CD4-positive, CD25-positive, alpha-beta regulatory T cell (primary cell): ENCODE results near the gene RABGAP1L. TPM values are rescaled to one million over a fixed set of nuclear protein-coding genes. Genes with fewer than 3 reads are reported as not detected.
"Not testable (repeated sequence)": the region's sequence is repeated elsewhere in the genome, so short reads cannot be mapped to it uniquely, and the experiment has no call there.

Experiments used
- ATAC-seq, 2 donors: fragments of 150-1000 bp; cut with Tn5 transposase; one replicate each; pipeline ENCODE4 v1.10.0; 2021; ENCODE audit warnings: low read depth in 2 of 2, moderate number of reproducible peaks in 2 of 2, moderate library complexity in 1 of 2
- DNase-seq, 3 donors: peaks; one replicate each; pipeline versions ENCODE4 v3.0.0 to v3.0.0-alpha.2; 2012 to 2022; ENCODE audit warnings: mixed read lengths in 1 of 3
- H3K27ac ChIP-seq: one replicate; pipeline ENCODE4 v1.7.0; 2013; ENCODE audit warnings: mild to moderate bottlenecking, low read length; ENCODE audit not compliant: insufficient read depth, poor library complexity, severe bottlenecking
- H3K27me3 ChIP-seq: one replicate; pipeline ENCODE4 v1.7.0; 2013; ENCODE audit warnings: low read length; ENCODE audit not compliant: control insufficient read depth, insufficient read depth
- H3K36me3 ChIP-seq: one replicate; pipeline ENCODE4 v1.7.0; 2013; ENCODE audit warnings: mild to moderate bottlenecking, low read length, moderate library complexity; ENCODE audit not compliant: control insufficient read depth, insufficient read depth
- H3K4me1 ChIP-seq: 2 replicates; pipeline ENCODE4 v1.7.0; 2013; ENCODE audit warnings: mild to moderate bottlenecking, low read length; ENCODE audit not compliant: insufficient read depth, control insufficient read depth, poor library complexity, severe bottlenecking
- H3K4me3 ChIP-seq: one replicate; pipeline ENCODE4 v1.7.0; 2013; ENCODE audit warnings: low read depth, mild to moderate bottlenecking, low read length, moderate library complexity
- H3K9me3 ChIP-seq, 2 experiments: 1 replicate in 1 of 2; 2 replicates in 1 of 2; pipeline ENCODE4 v1.7.0; 2013; ENCODE audit warnings: low read length in 2 of 2, mild to moderate bottlenecking in 1 of 2, moderate library complexity in 1 of 2; ENCODE audit not compliant: control insufficient read depth in 2 of 2
- H3K27ac Mint-ChIP-seq, 3 donors: one replicate each; pipeline ENCODE4 v1.8.0; 2020 to 2022; ENCODE audit warnings: mild to moderate bottlenecking in 3 of 3, mixed read lengths in 3 of 3, moderate library complexity in 2 of 3
- H3K27me3 Mint-ChIP-seq: one replicate; pipeline ENCODE4 v1.8.0; 2022; ENCODE audit warnings: mild to moderate bottlenecking, mixed read lengths
- H3K36me3 Mint-ChIP-seq: one replicate; pipeline ENCODE4 v1.8.0; 2020; ENCODE audit warnings: mixed read lengths
- H3K4me1 Mint-ChIP-seq, 4 donors: one replicate each; pipeline ENCODE4 v1.8.0; 2020 to 2022; ENCODE audit warnings: mixed read lengths in 4 of 4, mild to moderate bottlenecking in 1 of 4
- H3K4me3 Mint-ChIP-seq, 4 donors: one replicate each; pipeline ENCODE4 v1.8.0; 2020 to 2022; ENCODE audit warnings: mild to moderate bottlenecking in 4 of 4, mixed read lengths in 4 of 4, moderate library complexity in 3 of 4
- H3K9me3 Mint-ChIP-seq, 7 donors: one replicate each; pipeline ENCODE4 v1.8.0; 2020 to 2022; ENCODE audit warnings: mixed read lengths in 7 of 7, mild to moderate bottlenecking in 3 of 7, moderate library complexity in 2 of 7
- polyA plus RNA-seq, 4 donors: library from polyadenylated mRNA; unstranded; fragments of 300-500 nt; fragmentation: Illumina TruSeq; gene quantifications; one replicate each; pipeline ENCODE4 v1.2.3, GENCODE V29; 2021
- total RNA-seq: library from RNA; stranded (reverse); gene quantifications from one replicate; pipeline ENCODE4 v1.2.3, GENCODE V29; 2022

The RABGAP1L gene
- total and polyA plus RNA-seq, 5 donors from 2014 or later = 69.7 to 118 (median 84.9) TPM

GRCh38 chr1:174693085-174693484 is 533.8 kb downstream of the RABGAP1L start:
- no peak overlapping the region for H3K27ac Mint-ChIP-seq
- no peaks in the 10 kb centered on the region for H3K9me3 ChIP-seq
- no peak overlapping the region for H3K27ac ChIP-seq
- no peaks in the 10 kb centered on the region for H3K4me1 ChIP-seq
- H3K27me3 Mint-ChIP-seq = no peaks in the 10 kb centered on the region
- H3K4me3 Mint-ChIP-seq = no peak overlapping the region
- DNase-seq (no peak), ATAC-seq (no peak)
- H3K36me3 ChIP-seq = no peaks in the 10 kb centered on the region
- H3K9me3 Mint-ChIP-seq = peaks cover 0 to 4% (median 0%) of the 10 kb centered on the region in 7 donors
- no peak overlapping the region for H3K4me3 ChIP-seq
- H3K4me1 Mint-ChIP-seq = peaks cover 0 to 7% (median 2%) of the 10 kb centered on the region in 4 donors
- H3K27me3 ChIP-seq = no peaks in the 10 kb centered on the region
- H3K36me3 Mint-ChIP-seq = peaks cover 6% of the 10 kb centered on the region

GRCh38 chr1:174693539-174693938 is 534.2 kb downstream of the RABGAP1L start:
- not testable (repeated sequence) for H3K27ac Mint-ChIP-seq, DNase-seq, H3K27ac ChIP-seq, H3K36me3 Mint-ChIP-seq, H3K27me3 Mint-ChIP-seq, H3K4me1 ChIP-seq, H3K4me1 Mint-ChIP-seq, H3K4me3 ChIP-seq, H3K36me3 ChIP-seq, ATAC-seq, H3K4me3 Mint-ChIP-seq, H3K9me3 Mint-ChIP-seq, H3K9me3 ChIP-seq, H3K27me3 ChIP-seq

GRCh38 chr1:174696026-174696821 is 536.9 kb downstream of the RABGAP1L start:
- H3K4me3 ChIP-seq = no peak overlapping the region
- Mint-ChIP-seq H3K9me3 (peaks cover 0 to 4% (median 0%) of the 10 kb centered on the region in 7 donors), H3K27me3 (no peaks in the 10 kb centered on the region), H3K36me3 (peaks cover 12% of the 10 kb centered on the region), H3K4me3 (no peak overlapping the region), H3K27ac (peak overlapping the region in 1 of 3 donors; percentile 11), H3K4me1 (peaks cover 3 to 13% (median 6%) of the 10 kb centered on the region in 4 donors)
- H3K27ac ChIP-seq = no peak overlapping the region
- no peaks in the 10 kb centered on the region for H3K27me3 ChIP-seq
- ATAC-seq (no peak), DNase-seq (no peak)
- H3K36me3 ChIP-seq = no peaks in the 10 kb centered on the region
- no peaks in the 10 kb centered on the region for H3K9me3 ChIP-seq
- no peaks in the 10 kb centered on the region for H3K4me1 ChIP-seq

GRCh38 chr1:174700314-174700713 is 541.0 kb downstream of the RABGAP1L start:
- H3K9me3 Mint-ChIP-seq = no peaks in the 10 kb centered on the region

GRCh38 chr1:174700775-174701174 is 541.5 kb downstream of the RABGAP1L start:
- no peaks in the 10 kb centered on the region for H3K27me3 Mint-ChIP-seq
- Histone ChIP-seq H3K27ac (no peak overlapping the region), H3K36me3 (peaks cover 4% of the 10 kb centered on the region), H3K9me3 (no peaks in the 10 kb centered on the region), H3K27me3 (no peaks in the 10 kb centered on the region), H3K4me3 (no peak overlapping the region), H3K4me1 (no peaks in the 10 kb centered on the region)
- DNase-seq = no peak
- H3K4me1 Mint-ChIP-seq = peaks cover 3 to 13% (median 6%) of the 10 kb centered on the region in 4 donors
- no peak overlapping the region for H3K4me3 Mint-ChIP-seq
- no peaks in the 10 kb centered on the region for H3K9me3 Mint-ChIP-seq
- no peak overlapping the region for H3K27ac Mint-ChIP-seq
- H3K36me3 Mint-ChIP-seq = peaks cover 12% of the 10 kb centered on the region
- ATAC-seq = no peak

More at GRCh38 chr1:174700314-174700713, 541.0 kb downstream of the RABGAP1L start:
- H3K4me1 ChIP-seq = no peaks in the 10 kb centered on the region
- H3K9me3 ChIP-seq = no peaks in the 10 kb centered on the region
- Mint-ChIP-seq H3K27me3 (no peaks in the 10 kb centered on the region), H3K36me3 (peaks cover 12% of the 10 kb centered on the region), H3K27ac (no peak overlapping the region), H3K4me1 (peaks cover 3 to 13% (median 6%) of the 10 kb centered on the region in 4 donors), H3K4me3 (no peak overlapping the region)
- H3K4me3 ChIP-seq = no peak overlapping the region
- no peak overlapping the region for H3K27ac ChIP-seq
- peaks cover 4% of the 10 kb centered on the region for H3K36me3 ChIP-seq
- ATAC-seq (no peak), DNase-seq (no peak)
- no peaks in the 10 kb centered on the region for H3K27me3 ChIP-seq

- Histone ChIP-seq H3K9me3 (no peaks in the 10 kb centered on the region), H3K4me1 (no peaks in the 10 kb centered on the region), H3K4me3 (no peak overlapping the region), H3K36me3 (peaks cover 4% of the 10 kb centered on the region), H3K27me3 (no peaks in the 10 kb centered on the region), H3K27ac (no peak overlapping the region)
- DNase-seq (no peak), ATAC-seq (no peak)
- H3K4me3 Mint-ChIP-seq = no peak overlapping the region
- H3K27ac Mint-ChIP-seq = no peak overlapping the region
- H3K36me3 Mint-ChIP-seq = peaks cover 12% of the 10 kb centered on the region
- H3K27me3 Mint-ChIP-seq = no peaks in the 10 kb centered on the region
- H3K9me3 Mint-ChIP-seq = peaks cover 0 to under 1% (median 0%) of the 10 kb centered on the region in 7 donors
- peaks cover 3 to 12% (median 6%) of the 10 kb centered on the region in 4 donors for H3K4me1 Mint-ChIP-seq
Observed at GRCh38 chr1:174701565-174701964, 542.2 kb downstream of the RABGAP1L start.

GRCh38 chr1:174702011-174702410 is 542.7 kb downstream of the RABGAP1L start:
- Mint-ChIP-seq H3K9me3 (peaks cover 0 to 1% (median 0%) of the 10 kb centered on the region in 7 donors), H3K4me3 (no peak overlapping the region), H3K36me3 (peaks cover 12% of the 10 kb centered on the region), H3K27me3 (no peaks in the 10 kb centered on the region), H3K4me1 (peaks cover 1 to 7% (median 4%) of the 10 kb centered on the region in 4 donors), H3K27ac (no peak overlapping the region)
- H3K27me3 ChIP-seq = no peaks in the 10 kb centered on the region
- H3K27ac ChIP-seq = no peak overlapping the region
- no peak overlapping the region for H3K4me3 ChIP-seq
- H3K36me3 ChIP-seq = peaks cover 7% of the 10 kb centered on the region
- ATAC-seq (no peak), DNase-seq (no peak)
- no peaks in the 10 kb centered on the region for H3K4me1 ChIP-seq
- H3K9me3 ChIP-seq = no peaks in the 10 kb centered on the region

- Histone ChIP-seq H3K27ac (no peak overlapping the region), H3K4me1 (no peaks in the 10 kb centered on the region), H3K36me3 (peaks cover 12% of the 10 kb centered on the region), H3K27me3 (no peaks in the 10 kb centered on the region), H3K4me3 (no peak overlapping the region), H3K9me3 (no peaks in the 10 kb centered on the region)
- Mint-ChIP-seq H3K27ac (no peak overlapping the region), H3K4me1 (peaks cover 1 to 7% (median 4%) of the 10 kb centered on the region in 4 donors), H3K27me3 (no peaks in the 10 kb centered on the region), H3K4me3 (no peak overlapping the region), H3K36me3 (peaks cover 21% of the 10 kb centered on the region), H3K9me3 (peaks cover 0 to 3% (median 0%) of the 10 kb centered on the region in 7 donors)
- ATAC-seq = no peak
- no peak for DNase-seq
Observed at GRCh38 chr1:174703309-174703708, 544.0 kb downstream of the RABGAP1L start.
